Lower lobe of right lung (tissue), 2 donors: Measurements from ENCODE around the gene PTGES2. TPM values are rescaled to one million over a fixed set of nuclear protein-coding genes. Genes with fewer than 3 reads are reported as not detected.

Experiments used
- ATAC-seq, 2 donors: fragments of 200-7000 bp; cut with Tn5 transposase; one replicate each; pipeline ENCODE4 v1.9.1; 2020 to 2022; ENCODE audit warnings: mild to moderate bottlenecking in 2 of 2, moderate library complexity in 2 of 2
- DNase-seq: peaks from one replicate; pipeline ENCODE4 v3.0.0-alpha.2; 2020
- H3K27ac ChIP-seq: fragments of 200-600 bp; one replicate; pipeline ENCODE4 v1.8.0; 2022
- H3K27me3 ChIP-seq: fragments of 200-600 bp; one replicate; pipeline ENCODE4 v1.8.0; 2022; ENCODE audit warnings: low read depth
- H3K36me3 ChIP-seq: fragments of 200-600 bp; one replicate; pipeline ENCODE4 v1.8.0; 2022; ENCODE audit warnings: mild to moderate bottlenecking
- H3K4me1 ChIP-seq: fragments of 200-600 bp; one replicate; pipeline ENCODE4 v1.8.0; 2022
- H3K4me3 ChIP-seq: fragments of 200-600 bp; one replicate; pipeline ENCODE4 v1.8.0; 2022; ENCODE audit warnings: mild to moderate bottlenecking
- H3K9me3 ChIP-seq: fragments of 200-600 bp; one replicate; pipeline ENCODE4 v1.8.0; 2022
- CTCF ChIP-seq: fragments of 200-600 bp; IDR thresholded peaks from one replicate; pipeline ENCODE4 v1.8.0; 2022; ENCODE audit warnings: antibody characterized with exemption, mild to moderate bottlenecking
- intact Hi-C: fragments of 100-400 bp; cut with DNase I; formaldehyde crosslinking; loops from one replicate; pipeline ENCODE4 v1.11.0; 2022
- total RNA-seq: library from RNA; stranded (reverse); fragmentation: NEBNext Ultra II Directional; extraction: Animal tissue kit (Norgen Biotek cat#: 25700); gene quantifications from one replicate; pipeline ENCODE4 v1.2.1, GENCODE V29; 2021
- donor health status: DM: no; HTN: yes; CAD: no; lungs with severe emphysema.

The PTGES2 gene
- total RNA-seq, 1 donor from 2014 or later: 30.6 TPM

- ATAC-seq (no peak), DNase-seq (no peak)
- intact Hi-C loops: no loop called here
- H3K4me3 ChIP-seq: no peak overlapping the region
- H3K9me3 ChIP-seq: no peaks in the 10 kb centered on the region
- no peak for TF ChIP-seq CTCF
- peaks cover 83% of the 10 kb centered on the region for H3K4me1 ChIP-seq
- no peaks in the 10 kb centered on the region for H3K27me3 ChIP-seq
- H3K36me3 ChIP-seq: no peaks in the 10 kb centered on the region
- no peak overlapping the region for H3K27ac ChIP-seq
Observed at GRCh38 chr9:128070874-128071273, 56.7 kb downstream of the PTGES2 start.

Other genes with a start within 250 kb of the PTGES2 start
- gene ST6GALNAC6, start 228.1 kb downstream of the PTGES2 start, total RNA-seq: 82.0 TPM
- gene ST6GALNAC4, start 210.7 kb downstream of the PTGES2 start, total RNA-seq: 45.6 TPM
- 11.5 TPM for gene PIP5KL1, start 197.0 kb downstream of the PTGES2 start, total RNA-seq
- 33.7 TPM for gene DPM2, start 189.9 kb downstream of the PTGES2 start, total RNA-seq
- gene EEIG1, start 146.7 kb downstream of the PTGES2 start, total RNA-seq: 36.0 TPM
- gene NAIF1, start 60.4 kb downstream of the PTGES2 start, total RNA-seq: 11.3 TPM
- 27.3 TPM for gene SLC25A25, start 59.5 kb downstream of the PTGES2 start, total RNA-seq
- gene LCN2, start 21.7 kb upstream of the PTGES2 start, total RNA-seq: 83.4 TPM
- 47.9 TPM for gene BBLN, start 32.5 kb upstream of the PTGES2 start, total RNA-seq
- 98.5 TPM for gene CIZ1, start 63.8 kb upstream of the PTGES2 start, total RNA-seq
- gene DNM1, start 75.7 kb upstream of the PTGES2 start, total RNA-seq: 8.8 TPM
- 82.7 TPM for gene GOLGA2, start 148.3 kb upstream of the PTGES2 start, total RNA-seq
- gene SWI5, start 148.5 kb upstream of the PTGES2 start, total RNA-seq: 19.1 TPM
- gene TRUB2, start 194.7 kb upstream of the PTGES2 start, total RNA-seq: 18.1 TPM
- gene COQ4, start 195.1 kb upstream of the PTGES2 start, total RNA-seq: 35.9 TPM
- gene SLC27A4, start 212.8 kb upstream of the PTGES2 start, total RNA-seq: 19.5 TPM
- 49.0 TPM for gene URM1, start 243.6 kb upstream of the PTGES2 start, total RNA-seq